Tibial nerve (tissue), 4 donors: ENCODE results near the gene C2orf76. TPM values are rescaled to one million over a fixed set of nuclear protein-coding genes. Genes with fewer than 3 reads are reported as not detected.

Experiments used
- DNase-seq, 2 donors: peaks; one replicate each; pipeline ENCODE4 v3.0.0-alpha.2; 2019; ENCODE audit warnings: low spot score in 2 of 2
- H3K27ac ChIP-seq, 4 donors: fragments of 200-600 bp; sonication (generic) in 3 of 4; one replicate each; pipeline ENCODE4 v1.5.1; 2017 to 2019; ENCODE audit warnings: mild to moderate bottlenecking in 1 of 4
- H3K27me3 ChIP-seq, 2 donors: fragments of 200-600 bp; sonication (generic) in 1 of 2; one replicate each; pipeline versions ENCODE4 v1.5.1 to v1.6.0; 2017 to 2019
- H3K36me3 ChIP-seq, 3 donors: fragments of 200-600 bp; sonication (generic); one replicate each; pipeline ENCODE4 v1.5.1; 2018 to 2019
- H3K4me1 ChIP-seq, 4 donors: fragments of 200-600 bp; sonication (generic) in 3 of 4; one replicate each; pipeline ENCODE4 v1.5.1; 2017 to 2019
- H3K4me3 ChIP-seq, 4 donors: fragments of 200-600 bp; sonication (generic) in 3 of 4; one replicate each; pipeline ENCODE4 v1.5.1; 2017 to 2019; ENCODE audit warnings: mild to moderate bottlenecking in 1 of 4, moderate library complexity in 1 of 4
- H3K9me3 ChIP-seq, 4 donors: fragments of 200-600 bp; sonication (generic) in 3 of 4; one replicate each; pipeline ENCODE4 v1.5.1; 2017 to 2019
- CTCF ChIP-seq, 5 experiments: fragments of 200-600 bp in 3 of 5; fragments of 450-650 bp in 2 of 5; sonication (generic) in 3 of 5; IDR thresholded peaks; one replicate each; pipeline ENCODE4 v1.5.1; 2016 to 2019; ENCODE audit warnings: antibody characterized with exemption in 5 of 5, mild to moderate bottlenecking in 3 of 5, moderate library complexity in 2 of 5
- EP300 ChIP-seq, 2 donors: sonication (generic); formaldehyde crosslinking; IDR thresholded peaks; one replicate each; pipeline ENCODE4 v1.6.1; 2017; ENCODE audit warnings: antibody characterized with exemption in 2 of 2, mild to moderate bottlenecking in 1 of 2
- POLR2A ChIP-seq, 2 donors: fragments of 450-650 bp; IDR thresholded peaks; one replicate each; pipeline ENCODE4 v1.6.1; 2017; ENCODE audit warnings: antibody characterized with exemption in 2 of 2, mild to moderate bottlenecking in 2 of 2, moderate library complexity in 2 of 2
- WGBS, 2 donors: methylation state at CpG; one replicate each; pipeline ENCODE4 v1.1.5; 2018; 5-methylcytosine and 5-hydroxymethylcytosine counted together
- total RNA-seq, 4 donors: library from RNA; depleted of rRNA; stranded (reverse); fragments of >200 nt; gene quantifications; one replicate each; pipeline ENCODE4 v1.1.0, GENCODE V29; 2016

The C2orf76 gene
- total RNA-seq, 4 donors from 2014 or later = 1.4 to 14.2 (median 9.4) TPM

DNA sequence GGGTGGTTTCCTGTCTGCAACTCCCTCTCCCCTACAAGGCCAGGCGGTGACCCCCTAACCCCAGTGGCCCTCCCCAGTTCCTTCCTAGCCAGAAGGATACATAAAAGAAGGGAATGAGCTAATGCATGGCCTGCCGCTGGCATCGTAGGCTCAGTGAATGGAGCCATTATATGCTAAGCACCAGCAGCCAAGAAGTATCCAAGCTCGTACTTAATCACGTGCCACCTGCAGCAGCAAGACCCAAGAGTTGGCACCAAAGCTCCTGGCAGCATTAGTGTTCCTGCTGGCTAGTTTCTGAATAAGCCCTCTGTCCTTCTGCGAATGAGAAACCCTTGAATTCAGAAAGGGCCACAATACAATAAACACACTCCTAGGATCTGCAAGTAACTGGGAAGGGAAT, 4.5 kb upstream of the C2orf76 start:
- DNase-seq = no peak
- TF ChIP-seq POLR2A (IDR thresholded peaks at IDR 0.05) = no peak
- peak in 1 of 5 experiments; percentile 16 for TF ChIP-seq CTCF (IDR thresholded peaks at IDR 0.05)
- peak; percentile 69 to 90 for TF ChIP-seq EP300 (IDR thresholded peaks at IDR 0.05)
- Histone ChIP-seq H3K27ac (peak overlapping the region; percentile 58 to 91 (median 78)), H3K36me3 (peaks cover 0 to 71% (median 11%) of the 10 kb centered on the region in 3 donors), H3K9me3 (peaks cover 0 to 19% (median 0%) of the 10 kb centered on the region in 4 donors), H3K27me3 (no peaks in the 10 kb centered on the region), H3K4me1 (peaks cover 0 to 45% (median 15%) of the 10 kb centered on the region in 4 donors), H3K4me3 (no peak overlapping the region)
- WGBS, 2 donors = 30 to 51% methylated on average over 6 of the region's 6 CpGs

DNA sequence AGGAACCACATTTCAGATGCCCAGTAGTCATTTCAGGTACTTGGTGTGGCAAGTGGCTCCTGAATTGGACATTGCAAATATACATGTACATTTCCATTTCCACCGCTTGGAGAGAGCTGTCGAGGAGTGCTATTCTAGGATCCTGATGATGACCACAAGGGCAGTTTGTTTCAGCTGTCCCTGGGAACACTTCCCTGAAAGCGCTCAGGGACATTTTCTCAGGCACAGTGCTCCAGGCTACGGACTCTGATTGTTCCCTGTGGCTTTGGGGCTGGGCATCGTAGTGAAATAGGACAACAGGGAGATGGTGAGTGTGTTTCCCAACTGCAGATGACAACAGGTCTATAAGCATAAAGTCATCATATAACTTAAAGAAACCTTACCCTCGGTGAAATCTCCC, 3.2 kb upstream of the C2orf76 start:
- WGBS, 2 donors = 79 to 91% methylated on average over 6 of the region's 6 CpGs
- H3K36me3 ChIP-seq = peaks cover 0 to 66% (median 11%) of the 10 kb centered on the region in 3 donors
- DNase-seq = no peak

GRCh38 chr2:119367472-119368099, 952 bp upstream of the C2orf76 start:
- WGBS, 2 donors = 6 to 10% methylated on average over 21 to 32 of the region's 32 CpGs
- Histone ChIP-seq H3K36me3 (peaks cover 0 to 43% (median 3%) of the 10 kb centered on the region in 3 donors), H3K4me1 (peaks cover 0 to 65% (median 27%) of the 10 kb centered on the region in 4 donors), H3K4me3 (peak overlapping the region; percentile 56 to 84 (median 78)), H3K9me3 (peaks cover 0 to under 1% (median 0%) of the 10 kb centered on the region in 4 donors), H3K27ac (peak overlapping the region; percentile 69 to 91 (median 86)), H3K27me3 (no peaks in the 10 kb centered on the region)
- TF ChIP-seq EP300 (IDR thresholded peaks at IDR 0.05) = no peak
- no peak for TF ChIP-seq CTCF (IDR thresholded peaks at IDR 0.05)
- no peak for TF ChIP-seq POLR2A (IDR thresholded peaks at IDR 0.05)
- DNase-seq = no peak

More for the DNA sequence above, 3.2 kb upstream of the C2orf76 start:
- H3K27me3 ChIP-seq = no peaks in the 10 kb centered on the region
- no peak overlapping the region for H3K4me3 ChIP-seq
- TF ChIP-seq CTCF (IDR thresholded peaks at IDR 0.05) (no peak), EP300 (IDR thresholded peaks at IDR 0.05) (no peak), POLR2A (IDR thresholded peaks at IDR 0.05) (no peak)
- peak overlapping the region in 2 of 4 donors; percentile 91 for H3K27ac ChIP-seq
- peaks cover 0 to 19% (median 0%) of the 10 kb centered on the region in 4 donors for H3K9me3 ChIP-seq
- peaks cover 0 to 56% (median 25%) of the 10 kb centered on the region in 4 donors for H3K4me1 ChIP-seq

GRCh38 chr2:119366161-119366648, 429 bp downstream of the C2orf76 start:
- peaks cover 0 to 53% (median 20%) of the 10 kb centered on the region in 4 donors for H3K4me1 ChIP-seq
- peaks cover 0 to 29% (median 0%) of the 10 kb centered on the region in 3 donors for H3K36me3 ChIP-seq
- no peaks in the 10 kb centered on the region for H3K9me3 ChIP-seq
- DNase-seq = no peak
- 1 to 2% methylated on average over 8 to 17 of the region's 17 CpGs for WGBS, 2 donors
- H3K27ac ChIP-seq = peak overlapping the region; percentile 69 to 91 (median 88)
- H3K27me3 ChIP-seq = no peaks in the 10 kb centered on the region
- peak overlapping the region; percentile 63 to 84 (median 78) for H3K4me3 ChIP-seq
- TF ChIP-seq EP300 (IDR thresholded peaks at IDR 0.05) = no peak
- no peak for TF ChIP-seq CTCF (IDR thresholded peaks at IDR 0.05)
- TF ChIP-seq POLR2A (IDR thresholded peaks at IDR 0.05) = no peak

- Histone ChIP-seq H3K36me3 (peaks cover 0 to 22% (median 0%) of the 10 kb centered on the region in 3 donors), H3K4me1 (peaks cover 0 to 50% (median 19%) of the 10 kb centered on the region in 4 donors), H3K9me3 (no peaks in the 10 kb centered on the region), H3K4me3 (peak overlapping the region in 3 of 4 donors; percentile 63 to 83 (median 73)), H3K27ac (peak overlapping the region in 2 of 4 donors; percentile 88 to 91), H3K27me3 (no peaks in the 10 kb centered on the region)
- 47% methylated on average over 6 of the region's 6 CpGs for WGBS, 2 donors
- DNase-seq = no peak
- no peak for TF ChIP-seq CTCF (IDR thresholded peaks at IDR 0.05)
- no peak for TF ChIP-seq POLR2A (IDR thresholded peaks at IDR 0.05)
- TF ChIP-seq EP300 (IDR thresholded peaks at IDR 0.05) = no peak
Measured at GRCh38 chr2:119365436-119365835, 1.2 kb downstream of the C2orf76 start.
